H1 (cell line): ENCODE measurements around the gene PARD3. TPM values are rescaled to one million over a fixed set of nuclear protein-coding genes. Genes with fewer than 3 reads are reported as not detected.

Experiments
- E2F6 ChIP-seq: IDR thresholded peaks from 2 replicates; pipeline ENCODE4 v1.6.1; 2012; ENCODE audit warnings: inconsistent platforms
- PHF8 ChIP-seq: fragments of 200-600 bp; sonication (generic); conservative IDR thresholded peaks from 2 replicates; pipeline ENCODE4 v1.7.1; 2012; ENCODE audit warnings: low read depth, mild to moderate bottlenecking, inconsistent platforms, low read length, moderate library complexity
- SUZ12 ChIP-seq: fragments of 200-600 bp; sonication (generic); IDR thresholded peaks from 2 replicates; pipeline ENCODE4 v1.6.1; 2012; ENCODE audit warnings: mild to moderate bottlenecking, inconsistent platforms, low read length, moderate library complexity, mixed read lengths
- TAF1 ChIP-seq: IDR thresholded peaks from 2 replicates; pipeline ENCODE4 v1.6.1; 2011; ENCODE audit warnings: mild to moderate bottlenecking, low read depth, low read length
- polyA plus RNA-seq, 7 experiments: library from polyadenylated mRNA; depleted of rRNA in 3 of 7; stranded (reverse) in 5 of 7; unstranded in 2 of 7; fragments of >200 nt in 5 of 7; fragments of 200-250 nt in 2 of 7; gene quantifications; 1 replicate in 5 of 7; 2 replicates in 1 of 7; 4 replicates in 1 of 7; pipeline versions ENCODE4 v1.2.1 to v1.2.3, GENCODE V29; 2011 to 2013; ENCODE audit warnings: missing spikeins in 2 of 7, mixed read lengths in 2 of 7
- total RNA-seq: library from RNA; stranded (reverse); fragmentation: NEBNext Ultra II Directional; extraction: Animal tissue kit (Norgen Biotek cat#: 25700); gene quantifications from 2 replicates; pipeline ENCODE4 v1.2.1, GENCODE V29; 2021

PARD3 gene
- total and polyA plus RNA-seq, 2 of the 8 experiments (the other 6 are each of a cell fraction or from before 2014, with no cell fraction given), result 19.7 to 49.1 TPM

- no peak for TF ChIP-seq E2F6
- no peak for TF ChIP-seq PHF8
- TF ChIP-seq TAF1, result no peak
- TF ChIP-seq SUZ12, result no peak
These were observed 98.9 kb downstream of the PARD3 start (continued) for GRCh38 chr10:34716234-34716633.
